HepG2 (cell line): ENCODE measurements around the gene SPEM2. TPM values are rescaled to one million over a fixed set of nuclear protein-coding genes. Genes with fewer than 3 reads are reported as not detected.

Experiments used
- BCLAF1 ChIP-seq: fragments of 450-650 bp; IDR thresholded peaks from 2 replicates; pipeline ENCODE4 v1.6.1; 2017; ENCODE audit warnings: mild to moderate bottlenecking
- FOSL1 ChIP-seq: sonication (generic); formaldehyde crosslinking; IDR thresholded peaks from 2 replicates; pipeline ENCODE4 v1.9.0; 2021; ENCODE audit warnings: missing genetic modification reagents, borderline replicate concordance
- FOXM1 ChIP-seq: sonication (generic); formaldehyde crosslinking; IDR thresholded peaks from 2 replicates; pipeline ENCODE4 v1.5.0; 2020; ENCODE audit warnings: missing genetic modification reagents
- NRL ChIP-seq: sonication (generic); formaldehyde crosslinking; IDR thresholded peaks from 2 replicates; pipeline ENCODE4 v1.5.0; 2020; ENCODE audit warnings: missing genetic modification reagents, mild to moderate bottlenecking, moderate library complexity, borderline replicate concordance
- POLR2G ChIP-seq: fragments of 200-400 bp; formaldehyde crosslinking; IDR thresholded peaks from 2 replicates; pipeline ENCODE4 v1.6.1; 2018; ENCODE audit warnings: mild to moderate bottlenecking, low read depth, low read length, moderate library complexity
- TFDP2 ChIP-seq: sonication (generic); formaldehyde crosslinking; IDR thresholded peaks from 2 replicates; pipeline ENCODE4 v1.4.0; 2020; ENCODE audit warnings: missing genetic modification reagents
- TMF1 ChIP-seq: sonication (generic); formaldehyde crosslinking; IDR thresholded peaks from 2 replicates; pipeline ENCODE4 v1.8.1; 2022; ENCODE audit warnings: low read depth, missing genetic modification reagents
- USF2 ChIP-seq, 2 experiments: sonication (generic) in 1 of 2; formaldehyde crosslinking in 1 of 2; IDR thresholded peaks; 2 replicates each; pipeline versions ENCODE4 v1.5.1 to v1.6.1; 2011 to 2020; ENCODE audit warnings: borderline replicate concordance in 1 of 2, low read depth in 1 of 2, low read length in 1 of 2, mild to moderate bottlenecking in 1 of 2, missing genetic modification reagents in 1 of 2, moderate library complexity in 1 of 2
- ZBTB26 ChIP-seq: IDR thresholded peaks from 2 replicates; pipeline ENCODE4 v1.6.1; 2016; ENCODE audit warnings: missing compliant biosample characterization, missing genetic modification reagents, borderline replicate concordance
- ZFP91 ChIP-seq: sonication (generic); formaldehyde crosslinking; IDR thresholded peaks from 2 replicates; pipeline ENCODE4 v1.9.0; 2022; ENCODE audit warnings: missing genetic modification reagents, mild to moderate bottlenecking, borderline replicate concordance
- ZNF143 ChIP-seq: sonication (generic); formaldehyde crosslinking; IDR thresholded peaks from 2 replicates; pipeline ENCODE4 v1.4.0; 2020; ENCODE audit warnings: missing genetic modification reagents
- ZNF589 ChIP-seq: sonication (generic); formaldehyde crosslinking; conservative IDR thresholded peaks from 2 replicates; pipeline ENCODE4 v1.8.0; 2022; ENCODE audit warnings: mild to moderate bottlenecking, moderate library complexity, missing genetic modification reagents
- ZNF790 ChIP-seq: sonication (generic); formaldehyde crosslinking; IDR thresholded peaks from 2 replicates; pipeline ENCODE4 v1.8.0; 2022; ENCODE audit warnings: missing genetic modification reagents, mild to moderate bottlenecking, borderline replicate concordance
- ZNF891 ChIP-seq: sonication (generic); formaldehyde crosslinking; IDR thresholded peaks from 2 replicates; pipeline ENCODE4 v1.5.0; 2020; ENCODE audit warnings: mild to moderate bottlenecking, missing genetic modification reagents
- ZUFSP ChIP-seq: sonication (generic); formaldehyde crosslinking; IDR thresholded peaks from 2 replicates; pipeline ENCODE4 v1.9.0; 2021; ENCODE audit warnings: missing genetic modification reagents, mild to moderate bottlenecking, borderline replicate concordance
- polyA plus RNA-seq, 8 experiments: library from polyadenylated mRNA; depleted of rRNA in 3 of 8; stranded (reverse) in 7 of 8; unstranded in 1 of 8; fragments of >200 nt; fragmentation: Illumina TruSeq in 4 of 8; extraction: Trizol in 4 of 8; gene quantifications; 2 replicates each; pipeline versions ENCODE4 v1.2.1 to v1.2.3, GENCODE V29; 2011 to 2016; ENCODE audit warnings: low read depth in 4 of 8, missing spikeins in 1 of 8, mixed read lengths in 1 of 8; ENCODE audit not compliant: insufficient read depth in 1 of 8
- total RNA-seq, 5 experiments: library from RNA; depleted of rRNA; stranded (reverse); fragments of >200 nt; fragmentation: Illumina TruSeq; extraction: Trizol; gene quantifications; 2 replicates each; pipeline ENCODE4 v1.2.3, GENCODE V29; 2016; ENCODE audit warnings: low read depth in 1 of 5

Gene SPEM2
- total and polyA plus RNA-seq, 2 of the 13 experiments (the other 11 are each of a cell fraction or from before 2014, with no cell fraction given) = not detected

- TF ChIP-seq POLR2G (peak; percentile 44; the same call in 1 of the 2 replicates), TMF1 (CRISPR knock-in tag) (0 out of 2 replicates have a peak, but pooled peaks have one; percentile 8), ZNF143 (CRISPR knock-in tag) (peak; percentile 32; the same call in 1 of the 2 replicates), ZFP91 (CRISPR knock-in tag) (peak; percentile 58; the same call in 1 of the 2 replicates), BCLAF1 (no peak), NRL (CRISPR knock-in tag) (peak; percentile 79; the same call in 1 of the 2 replicates), USF2 (IDR thresholded peaks at IDR 0.05; ENCODE audit: low read depth, low read length) (no peak), USF2 (CRISPR knock-in tag; IDR thresholded peaks at IDR 0.05; ENCODE audit: borderline replicate concordance) (peak; percentile 72; the same call in 1 of the 2 replicates), TFDP2 (no peak; the same call in 1 of the 2 replicates), ZUFSP (CRISPR knock-in tag) (no peak), FOSL1 (CRISPR knock-in tag) (no peak), FOXM1 (CRISPR knock-in tag) (no peak), ZBTB26 (0 out of 2 replicates have a peak, but pooled peaks have one; percentile 19), ZNF589 (CRISPR knock-in tag) (no peak), ZNF790 (no peak), ZNF891 (CRISPR knock-in tag) (0 out of 2 replicates have a peak, but pooled peaks have one; percentile 62)
Measured at GRCh38 chr17:7440113-7440833, 14.9 kb downstream of the SPEM2 start (continued).
